ENCODE results near the gene STOML1.
A peak's percentile ranks its signal among the peaks of the same experiment; 100 is the strongest.
"Not testable (repeated sequence)": the region's sequence is repeated elsewhere in the genome, so short reads cannot be mapped to it uniquely, and the experiment has no call there.

The STOML1 gene

DNA sequence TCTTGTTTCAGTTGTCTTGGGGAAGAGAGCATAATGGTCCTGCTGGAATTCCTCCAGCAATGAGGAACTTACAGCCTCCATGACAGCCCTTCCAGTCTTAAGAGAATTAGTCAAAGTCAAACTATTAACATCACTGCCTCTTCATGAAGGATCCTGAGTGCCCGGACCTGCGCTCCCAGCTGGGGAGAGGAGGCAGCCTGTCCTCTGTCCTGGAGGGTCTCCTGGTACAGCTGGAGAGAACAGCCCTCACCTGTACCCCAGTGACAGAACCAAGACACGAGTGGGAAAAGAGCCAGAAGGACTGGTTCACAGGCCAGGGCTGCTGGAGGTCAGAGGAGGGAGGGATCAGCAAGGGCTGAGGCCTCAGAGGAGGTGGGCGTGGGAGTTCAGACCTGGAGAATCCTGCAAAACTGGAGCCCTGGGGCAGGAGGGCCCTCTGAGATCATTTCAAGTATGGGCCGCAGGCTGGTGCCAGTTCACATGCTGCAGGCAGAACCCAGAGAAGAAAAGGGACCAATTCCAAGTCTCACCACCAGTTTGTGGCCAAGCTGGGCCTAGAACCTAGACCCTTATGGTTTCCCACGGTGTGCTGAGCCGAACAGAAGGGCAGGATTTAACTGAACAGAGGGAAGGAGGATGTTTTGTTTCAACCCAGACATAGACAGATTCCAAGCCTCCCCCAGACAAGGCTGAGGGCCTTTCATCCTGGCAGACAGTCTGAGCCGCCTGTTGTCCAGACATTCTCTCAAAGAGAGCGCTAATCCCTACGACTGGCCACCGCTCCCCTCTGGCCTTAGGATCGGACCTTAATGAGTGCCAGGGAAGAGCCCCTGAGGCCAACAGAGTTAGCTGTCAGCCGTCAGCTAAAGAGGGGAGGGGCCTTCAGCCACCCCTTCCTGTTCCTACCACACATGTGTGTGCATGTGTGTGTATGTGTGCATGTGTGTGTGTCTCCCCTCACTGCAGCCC, 47.6 kb downstream of the STOML1 start:
- ATAC-seq, result no peak

DNA sequence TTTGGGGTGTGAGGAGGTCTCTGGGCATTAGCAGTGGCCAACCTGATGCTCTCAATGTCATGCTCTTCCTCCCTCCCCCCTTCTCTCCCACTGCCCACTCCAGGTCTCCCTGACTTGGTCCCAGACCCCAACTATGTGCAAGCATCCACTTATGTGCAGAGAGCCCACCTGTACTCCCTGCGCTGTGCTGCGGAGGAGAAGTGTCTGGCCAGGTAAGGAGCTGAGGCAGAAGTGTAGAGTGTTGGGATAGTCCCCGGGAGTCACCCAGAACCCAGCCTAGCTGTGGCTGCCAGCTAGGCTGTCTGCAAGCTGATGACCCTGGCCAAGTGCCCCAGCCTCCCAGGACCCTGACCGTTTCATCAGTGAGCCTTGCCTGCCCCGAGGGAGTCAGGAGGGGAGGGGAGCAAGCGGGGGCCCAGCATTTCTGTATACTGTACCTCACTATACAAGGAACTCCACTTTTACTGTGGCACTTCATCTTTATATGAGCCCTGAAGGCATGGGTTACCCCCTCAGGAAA, 49.3 kb downstream of the STOML1 start:
- ATAC-seq, result no peak

DNA sequence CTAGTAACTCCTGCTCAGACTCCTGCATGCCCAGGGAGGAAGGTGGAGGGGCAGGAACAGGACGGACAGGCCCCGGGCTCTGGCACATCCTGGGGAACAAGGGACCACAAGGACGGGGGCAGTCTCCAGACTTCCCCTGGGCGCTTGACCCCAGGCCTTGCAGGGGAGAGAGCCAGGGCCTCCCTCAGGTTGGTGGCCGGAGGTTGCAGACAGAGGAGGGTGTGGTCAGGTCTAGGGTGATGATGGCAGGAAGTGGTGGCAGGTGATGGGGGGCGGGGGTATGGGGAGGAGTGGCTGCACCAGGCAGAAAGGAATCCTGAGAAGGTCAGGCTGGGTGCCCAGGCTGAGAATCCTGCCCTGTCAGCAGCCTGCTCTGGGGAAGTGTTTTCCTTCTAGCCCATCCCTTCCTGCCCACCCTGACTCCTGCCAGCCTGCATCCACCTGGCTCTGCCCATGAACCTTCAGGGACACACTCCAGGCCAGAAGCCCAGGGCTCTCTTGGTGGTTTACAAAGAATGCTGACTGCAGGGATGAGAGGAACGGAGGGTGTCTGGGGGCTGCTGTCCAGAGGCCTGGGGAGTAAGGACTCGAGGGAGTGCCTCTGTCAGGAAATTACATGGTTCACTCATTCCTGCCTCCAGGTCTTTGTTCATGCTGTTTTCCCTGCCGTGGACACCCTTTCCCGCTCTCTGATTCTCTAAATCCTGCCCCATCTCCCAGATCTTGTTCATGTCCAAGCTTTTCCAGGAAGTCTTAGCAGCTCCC, 50.0 kb downstream of the STOML1 start:
- ATAC-seq, result peak; percentile 44 to 51

DNA sequence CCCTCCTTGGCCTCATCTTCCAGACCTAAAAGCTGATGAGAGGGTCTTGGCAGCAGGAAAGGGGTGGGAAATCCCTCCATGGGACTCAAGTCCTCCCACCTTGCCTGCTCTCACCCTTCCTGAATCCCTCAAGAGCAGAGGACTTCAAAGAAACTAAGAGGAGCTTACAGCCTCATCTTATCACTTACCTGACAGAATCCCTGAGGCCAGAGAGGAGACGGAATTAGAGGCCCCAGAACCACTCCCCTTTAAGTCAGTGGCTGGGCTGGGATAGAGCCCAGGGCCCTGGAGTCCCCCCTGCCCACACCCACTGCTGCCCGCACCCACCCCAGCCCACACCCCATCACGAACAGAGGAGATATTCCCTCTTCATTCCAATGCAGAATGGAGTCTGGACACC, 50.6 kb downstream of the STOML1 start:
- ATAC-seq, result no peak

DNA sequence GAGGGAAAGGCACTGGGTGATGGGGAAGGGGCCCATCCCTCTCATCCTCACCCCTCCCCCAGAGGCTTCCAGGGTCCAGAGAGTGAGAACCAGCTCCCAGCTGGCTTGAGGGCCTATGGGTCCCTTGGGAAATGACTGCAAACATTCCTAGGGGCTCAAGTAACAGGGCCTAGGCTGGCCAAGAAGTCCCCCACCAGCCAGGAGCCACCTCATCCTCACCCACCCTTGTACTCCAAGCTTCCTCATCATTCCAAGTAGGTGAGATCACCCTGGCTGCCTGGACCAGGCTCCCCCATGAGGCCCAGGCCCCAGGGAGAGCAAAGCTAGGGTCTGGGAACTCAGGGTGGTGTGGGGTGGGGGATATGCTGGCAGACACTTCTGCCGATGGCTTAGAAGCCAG, 51.1 kb downstream of the STOML1 start:
- no peak for ATAC-seq

DNA sequence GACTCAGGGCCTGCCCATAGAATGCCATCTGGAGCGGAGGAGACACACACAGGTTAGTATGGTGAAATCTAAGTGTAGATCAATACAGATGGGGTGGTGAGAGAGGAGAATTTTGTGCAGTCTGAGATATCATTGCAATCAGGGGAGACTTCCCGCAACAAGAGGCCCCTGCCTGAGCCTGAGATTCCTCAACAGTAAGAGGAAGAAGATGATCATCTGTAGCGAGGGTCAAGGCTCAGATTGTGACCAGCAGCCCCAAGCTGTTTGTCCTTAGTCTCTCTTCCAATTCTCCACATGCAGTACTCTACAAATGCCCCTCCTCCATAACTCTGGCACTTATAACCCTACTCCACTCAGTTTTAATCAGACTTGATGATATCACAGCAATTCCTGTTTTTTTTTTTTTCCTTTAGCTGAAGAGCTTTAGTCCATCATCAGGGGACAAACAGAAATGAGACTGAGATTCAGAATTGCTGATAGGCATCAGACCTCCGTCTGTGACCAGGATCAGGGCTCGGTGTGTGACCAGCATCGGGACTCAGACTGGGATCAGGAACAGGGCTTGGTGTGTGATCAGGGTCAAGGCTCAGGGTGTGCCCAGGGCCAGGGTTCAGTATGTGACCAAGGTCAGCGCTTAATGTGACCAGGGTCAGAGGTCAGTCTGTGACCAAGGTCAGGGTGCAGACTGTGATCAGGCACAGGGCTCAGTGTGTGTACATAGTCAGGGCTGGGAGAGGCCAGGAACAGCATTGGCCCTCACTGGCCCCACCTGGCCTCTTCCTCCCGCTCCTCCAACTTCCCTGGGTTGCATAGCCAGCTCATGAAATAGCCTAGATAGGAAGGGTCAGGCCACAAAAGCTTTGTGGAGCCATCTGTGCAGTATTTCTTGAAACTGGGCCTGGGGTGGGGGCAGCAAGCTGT, 51.8 kb downstream of the STOML1 start:
- ATAC-seq, result no peak

DNA sequence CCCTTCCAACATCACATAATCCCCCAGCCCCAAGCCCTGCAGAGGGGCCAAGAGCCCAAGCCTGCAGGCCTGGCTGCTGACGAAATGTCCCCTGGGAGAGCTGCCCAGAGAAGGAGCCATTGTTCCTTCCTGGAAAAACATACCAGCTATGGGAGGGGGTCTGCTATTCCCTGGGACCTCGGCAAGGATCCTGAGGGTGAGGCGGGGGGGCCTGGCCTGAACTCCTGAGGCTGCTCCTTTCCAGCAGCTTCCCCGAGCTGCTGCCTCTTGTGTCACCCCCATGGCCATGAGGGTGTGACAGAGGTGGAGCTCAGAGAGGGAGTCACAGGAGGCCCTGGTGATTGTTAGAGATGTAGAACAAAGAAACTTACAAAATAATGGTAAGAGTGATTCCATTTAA, 53.0 kb downstream of the STOML1 start:
- ATAC-seq, result no peak

DNA sequence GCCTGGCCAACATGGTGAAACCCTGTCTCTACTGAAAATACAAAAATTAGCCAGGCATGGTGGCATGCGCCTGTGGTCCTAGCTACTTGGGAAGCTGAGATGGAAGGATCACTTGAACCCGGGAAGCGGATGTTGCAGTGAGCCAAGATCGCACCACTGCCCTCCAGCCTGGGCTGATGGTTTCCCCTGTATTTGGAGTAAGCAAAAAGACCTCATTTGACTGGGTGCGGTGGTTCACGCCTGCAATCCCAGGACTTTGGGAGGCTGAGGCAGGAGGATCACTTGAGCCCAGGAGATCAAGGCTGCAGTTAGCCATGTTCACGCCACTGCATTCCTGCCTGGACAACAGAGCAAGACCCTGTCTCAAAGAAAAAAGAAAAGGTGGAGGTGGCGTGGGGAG, 53.6 kb downstream of the STOML1 start:
- not testable (repeated sequence) for ATAC-seq

DNA sequence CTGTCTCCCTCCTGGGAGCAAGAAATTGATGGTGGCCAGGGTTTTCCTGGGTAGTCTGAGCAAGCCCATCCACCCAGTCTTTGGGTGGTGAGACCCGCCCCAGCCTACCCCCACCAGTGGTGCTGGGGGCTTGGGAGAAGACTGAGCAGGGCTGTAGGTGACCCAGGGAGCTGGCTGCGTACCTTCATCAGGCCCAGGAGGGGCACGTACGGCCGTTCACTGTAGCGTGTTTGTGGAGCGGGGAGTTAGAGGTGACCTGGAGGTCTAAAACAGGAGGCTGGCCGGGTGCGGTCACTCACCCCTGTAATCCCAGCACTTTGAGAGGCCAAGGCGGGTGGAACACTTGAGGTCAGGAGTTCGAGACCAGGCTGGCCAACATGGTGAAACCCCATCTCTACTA, 54.4 kb downstream of the STOML1 start:
- no peak for ATAC-seq

DNA sequence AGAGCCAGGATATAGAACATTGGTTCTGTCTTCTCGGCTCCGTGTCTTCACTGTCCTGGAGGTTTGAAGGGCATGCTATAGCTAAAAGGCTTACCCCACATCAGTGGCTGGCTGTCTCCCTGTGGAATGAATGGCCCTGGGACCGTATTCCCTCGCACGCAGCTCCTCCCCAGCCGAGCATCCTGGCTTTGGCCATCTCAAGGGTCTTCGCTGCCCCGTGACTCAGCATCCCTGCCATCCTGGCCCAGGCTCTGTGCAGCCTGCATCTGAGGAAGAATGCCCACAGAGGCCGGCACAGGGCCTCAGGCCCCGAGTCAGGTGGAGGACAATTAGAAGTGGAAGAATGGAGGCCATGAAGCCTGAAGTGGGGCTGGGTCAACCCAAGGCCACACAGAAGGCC, 54.8 kb downstream of the STOML1 start:
- ATAC-seq, result no peak

DNA sequence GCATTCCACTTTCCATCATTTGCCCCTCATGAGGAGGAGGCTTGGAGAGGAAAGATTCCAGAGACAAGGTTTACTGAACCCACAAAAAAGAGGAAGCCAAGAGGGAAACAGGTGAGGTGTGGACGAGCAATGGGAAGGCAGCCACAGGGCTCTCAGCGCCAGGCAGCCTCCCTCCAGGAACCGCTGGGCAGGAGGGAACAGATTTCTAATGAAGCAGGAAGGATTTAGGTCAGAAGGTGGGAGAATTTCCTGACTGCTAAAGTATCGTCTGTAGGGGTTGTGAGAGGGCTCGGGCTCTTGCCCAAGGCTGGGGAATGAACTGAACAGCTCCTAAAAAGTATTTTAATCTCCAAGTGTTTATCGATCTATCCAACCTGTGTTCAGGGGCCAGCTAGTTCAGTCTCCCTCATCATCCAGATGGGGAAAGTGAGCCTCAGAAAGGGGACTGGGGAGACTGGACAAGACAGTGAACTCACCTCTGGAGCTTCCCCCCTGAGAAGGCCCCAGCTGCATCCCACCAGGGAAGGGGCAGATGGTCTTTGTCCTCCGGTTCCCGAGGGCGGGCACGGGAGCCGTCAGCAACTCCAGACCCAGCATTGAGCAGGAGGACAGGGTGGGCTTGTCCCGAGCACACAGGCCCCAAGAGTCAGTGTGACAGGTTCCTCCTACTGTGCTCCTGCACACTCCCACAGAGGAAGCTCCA, 55.4 kb downstream of the STOML1 start:
- ATAC-seq, result no peak

DNA sequence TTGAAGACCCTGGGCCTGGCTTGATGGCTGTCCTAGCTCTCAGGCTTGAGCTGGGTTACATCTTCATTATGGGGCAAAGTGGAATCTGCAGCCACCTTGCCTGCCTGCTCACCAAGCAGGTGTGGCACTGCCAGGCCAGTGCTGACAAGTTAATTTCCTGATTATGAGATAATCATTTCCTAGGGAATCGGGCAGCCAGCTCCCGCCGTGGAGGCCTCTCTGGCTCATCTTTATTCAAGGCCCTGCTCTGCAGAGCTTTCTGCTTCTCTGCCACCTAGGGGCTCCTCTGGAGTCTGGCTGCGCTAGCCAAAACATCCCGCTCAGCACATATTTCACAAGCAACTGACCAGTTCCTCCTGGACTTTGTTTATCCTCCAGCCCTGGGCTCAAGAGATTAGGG, 55.9 kb downstream of the STOML1 start:
- no peak for ATAC-seq

DNA sequence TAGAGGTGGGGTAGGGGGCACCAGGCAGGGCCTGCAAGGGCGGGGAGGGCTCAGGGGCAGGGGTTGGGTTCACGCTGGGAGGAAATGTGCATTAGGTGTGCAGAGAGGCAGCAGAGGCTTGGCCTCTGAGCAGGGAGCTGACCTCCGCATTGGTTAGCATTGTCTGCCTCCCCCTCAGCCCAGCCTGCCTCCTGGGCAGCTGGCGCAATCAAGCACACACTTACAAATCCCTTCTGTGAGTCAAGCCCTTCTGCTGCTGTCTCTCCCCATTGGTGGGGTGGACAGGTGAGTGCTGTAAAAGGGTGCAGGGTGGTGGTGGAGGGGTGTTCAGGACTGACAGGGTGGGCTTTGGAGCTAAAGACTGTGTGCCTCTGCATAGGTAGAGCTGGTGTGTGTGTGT, 56.5 kb downstream of the STOML1 start:
- ATAC-seq, result no peak

DNA sequence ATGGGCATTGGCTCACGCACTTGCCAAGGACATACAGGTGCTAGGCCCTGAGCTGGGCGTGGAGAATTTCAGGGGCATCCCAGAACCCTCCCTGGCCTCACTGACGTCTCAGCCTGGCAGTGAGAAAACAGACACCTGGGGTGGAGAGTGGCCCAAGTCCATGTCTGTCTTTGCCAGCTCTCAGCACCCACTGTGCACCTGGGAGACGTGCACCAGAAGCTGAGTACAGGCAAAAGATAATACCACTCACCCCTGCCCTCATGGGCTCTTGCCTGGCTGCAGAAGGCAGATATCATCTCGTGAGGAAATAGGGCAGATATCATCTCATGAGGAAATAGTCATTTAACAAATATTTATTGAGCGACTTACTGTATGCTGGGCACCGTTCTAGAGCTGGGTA, 57.8 kb downstream of the STOML1 start:
- no peak for ATAC-seq

DNA sequence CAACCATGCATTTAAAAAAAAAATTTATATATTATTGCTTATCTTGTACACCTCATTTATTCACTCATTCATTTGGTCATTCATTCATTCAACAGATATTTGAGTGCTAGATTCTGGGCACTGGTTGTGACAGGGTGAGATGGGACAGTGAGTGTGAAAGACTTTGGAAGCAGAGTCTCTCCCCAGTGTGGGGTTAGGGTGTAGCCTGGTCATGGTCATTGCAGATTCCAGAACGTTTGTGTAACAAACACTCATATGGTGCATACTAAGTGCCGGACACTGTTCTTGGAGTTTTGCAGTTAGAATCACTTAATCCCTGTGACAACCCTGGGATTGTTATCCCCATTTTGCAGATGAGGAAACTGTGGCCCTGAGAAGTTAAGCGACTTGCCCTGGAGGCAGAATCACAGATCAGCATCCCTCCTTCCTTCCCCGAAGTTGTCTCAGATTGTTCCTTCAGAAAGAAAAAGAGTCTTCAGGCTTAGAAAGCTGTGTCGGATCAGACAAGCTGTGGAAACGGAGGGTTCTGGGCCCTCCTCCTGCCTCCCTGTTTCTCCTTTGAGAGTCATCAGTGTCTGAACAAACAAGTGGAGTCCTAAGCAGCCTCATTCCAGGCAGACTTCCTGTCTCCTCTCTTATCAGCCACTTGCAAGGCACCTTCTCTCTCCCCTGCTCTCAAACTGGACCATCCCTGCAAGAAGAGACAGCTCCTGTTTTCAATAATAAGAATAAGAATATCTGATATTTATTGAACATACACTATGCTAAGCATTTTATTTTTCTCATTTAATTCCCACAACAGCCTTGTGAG, 59.5 kb downstream of the STOML1 start:
- no peak for ATAC-seq

DNA sequence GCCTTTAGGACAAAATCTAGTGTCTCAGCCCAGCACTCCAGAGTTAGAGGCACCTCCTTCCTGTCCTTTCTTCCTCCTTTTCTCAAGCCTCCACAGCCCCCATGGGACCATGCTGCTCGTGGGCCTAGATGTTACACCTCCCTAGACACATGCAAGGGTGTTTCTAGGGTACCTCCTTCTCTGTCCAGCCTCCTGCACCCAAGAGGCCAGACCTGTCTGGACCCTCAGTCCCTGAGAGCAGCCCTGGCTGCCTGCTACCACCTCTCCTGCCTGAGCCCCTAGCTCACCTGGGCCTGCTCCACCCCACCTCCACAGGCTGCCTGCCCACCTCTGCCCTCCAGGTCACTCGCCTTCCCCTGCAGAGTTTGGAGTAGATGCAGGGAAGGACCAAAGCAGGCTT, 60.7 kb downstream of the STOML1 start:
- no peak for ATAC-seq

DNA sequence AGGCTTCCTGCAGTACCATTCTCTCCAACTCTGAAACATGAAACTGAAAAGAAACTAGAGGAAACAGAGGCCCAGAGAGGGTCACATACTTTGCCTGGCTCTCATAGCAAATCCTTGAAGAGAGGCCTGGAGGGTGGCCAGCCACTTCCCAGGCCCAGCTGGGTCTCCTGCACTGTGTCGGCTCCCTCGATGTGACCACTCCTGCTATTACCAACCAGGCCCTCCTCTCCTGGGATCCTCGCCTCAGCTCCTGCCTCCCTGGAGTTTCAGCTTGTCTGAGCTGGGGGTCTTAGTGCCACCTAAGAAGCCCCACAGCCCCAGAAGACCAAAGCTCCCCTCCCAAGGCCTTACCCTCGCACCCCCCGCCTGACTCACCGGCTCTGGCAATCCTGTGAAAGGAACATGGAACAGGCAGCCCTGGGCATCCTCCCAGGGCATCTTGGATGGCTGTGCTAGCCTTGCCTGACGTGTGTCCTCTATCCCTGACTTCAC, 61.3 kb downstream of the STOML1 start:
- ATAC-seq, result no peak

DNA sequence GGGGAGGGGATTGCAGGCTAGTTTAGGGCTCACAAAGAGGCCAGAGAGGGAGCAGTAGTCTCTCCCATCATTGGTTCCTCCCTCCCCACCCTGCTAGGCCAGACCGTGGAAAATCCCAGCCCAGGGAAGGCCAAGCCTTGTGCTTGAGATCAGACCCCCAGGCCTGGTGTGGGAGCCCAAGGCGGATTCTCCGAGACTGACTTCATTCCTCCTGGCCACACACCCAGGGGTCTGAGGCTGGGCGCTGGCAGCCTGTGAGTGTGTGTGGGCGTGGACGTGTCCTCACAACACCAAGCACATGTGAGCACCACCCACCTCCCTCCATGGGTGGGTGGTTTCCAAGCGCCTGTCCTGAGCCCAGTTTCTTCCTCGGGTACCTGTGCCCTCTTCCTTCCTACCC, 61.7 kb downstream of the STOML1 start:
- no peak for ATAC-seq

DNA sequence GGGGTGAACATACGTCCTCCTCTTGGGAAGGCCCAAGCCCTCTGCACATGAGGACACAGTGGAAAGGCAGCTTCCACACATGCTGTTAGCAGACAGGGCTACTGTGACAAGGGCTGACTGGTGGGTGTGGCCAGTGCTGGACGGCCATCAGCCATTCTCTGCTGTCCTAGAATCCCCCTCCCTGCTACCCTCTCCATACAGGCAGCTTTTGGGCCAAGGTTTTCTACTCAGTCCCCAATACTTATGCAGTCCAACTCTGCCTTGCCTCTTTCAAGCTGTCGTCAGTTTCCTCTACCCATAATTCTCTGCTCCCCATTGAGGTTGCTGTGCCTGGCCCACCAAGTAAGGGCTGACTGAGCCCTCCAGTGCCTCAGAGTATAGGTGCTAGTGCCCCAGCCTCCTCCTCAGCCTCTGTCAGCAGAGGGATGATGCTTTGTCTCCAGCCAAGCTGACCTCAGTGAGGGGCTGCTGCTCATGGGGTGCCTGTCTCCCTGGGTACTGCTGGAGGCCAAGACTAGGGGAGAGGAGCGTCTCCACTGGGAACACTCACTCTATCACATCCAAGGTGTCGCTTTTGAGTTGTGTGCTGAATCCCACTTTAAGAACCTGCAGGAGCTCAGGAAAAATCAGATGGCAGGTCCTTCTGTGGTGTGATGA, 63.0 kb downstream of the STOML1 start:
- no peak for ATAC-seq

Measured in activated CD4-positive, CD25-positive, alpha-beta regulatory T cell treated with anti-CD3 and anti-CD28 coated beads, Interleukin-2, amount 50 U/mL, for 24 hours (primary cell).